HepG2 (cell line): ENCODE data around the gene VILL. TPM values are rescaled to one million over a fixed set of nuclear protein-coding genes. Genes with fewer than 3 reads are reported as not detected.

Source experiments
- ATAC-seq: fragments of 200-7000 bp; cut with Tn5 transposase; 3 replicates; pipeline ENCODE4 v1.9.1; 2020; ENCODE audit warnings: mild to moderate bottlenecking, moderate library complexity
- BruUV-seq: library from RNA; stranded (reverse); fragments of 400-500 nt; replicated peaks from 2 replicates; lab custom pipeline; 2021; lab: Mats Ljungman, UMichigan
- CTCF ChIA-PET: fragments of 300-600 bp; formaldehyde crosslinking; extraction: SDS; loops from one replicate; lab custom pipeline; 2021; ENCODE audit warnings: low total read pairs, inconsistent platforms, low intra/inter-chr PET ratio; lab: Yijun Ruan, JAX
- POLR2A ChIA-PET: fragments of 350-600 bp; sonication (Branson Sonifier 250); formaldehyde crosslinking; loops from one replicate; lab custom pipeline; 2020; ENCODE audit warnings: antibody characterized with exemption, inconsistent platforms; lab: Yijun Ruan, JAX
- DNase-seq: peaks from one replicate; pipeline ENCODE4 v3.0.0-alpha.2; 2015; ENCODE audit warnings: low spot score
- FAIRE-seq: peaks from 3 replicates; lab custom pipeline; 2011; peaks lifted over from hg19 to GRCh38; lab: Jason Lieb, UNC
- H2AFZ ChIP-seq: one replicate; pipeline ENCODE4 v1.6.1; 2011; ENCODE audit warnings: low read length, inconsistent platforms
- H3K27ac ChIP-seq: fragments of 300-600 bp; 3 replicates; pipeline ENCODE4 v1.8.0; 2011; ENCODE audit warnings: mixed run types, mild to moderate bottlenecking, mixed read lengths, low read length, inconsistent platforms; ENCODE audit not compliant: insufficient read depth; ENCODE audit errors: extremely low read length
- H3K27me3 ChIP-seq, 2 experiments: fragments of 200-600 bp in 1 of 2; 2 replicates in 1 of 2; 3 replicates in 1 of 2; pipeline versions ENCODE4 v1.6.0 to v1.8.0; 2011; ENCODE audit warnings: low read length in 2 of 2, mild to moderate bottlenecking in 2 of 2, moderate library complexity in 2 of 2, inconsistent platforms in 1 of 2; ENCODE audit not compliant: insufficient read depth in 2 of 2, control insufficient read depth in 1 of 2
- H3K36me3 ChIP-seq, 2 experiments: fragments of 200-600 bp in 1 of 2; replicated peaks in 1 of 2; 2 replicates in 1 of 2; 3 replicates in 1 of 2; pipeline versions ENCODE4 v1.5.1 to v1.8.0; 2011; ENCODE audit warnings: low read length in 2 of 2, inconsistent platforms in 1 of 2; ENCODE audit not compliant: insufficient read depth in 2 of 2, control insufficient read depth in 1 of 2
- H3K4me1 ChIP-seq: 2 replicates; pipeline ENCODE4 v1.5.1; 2012; ENCODE audit warnings: low read length, inconsistent platforms; ENCODE audit not compliant: insufficient read depth
- H3K4me2 ChIP-seq: 2 replicates; pipeline ENCODE4 v1.6.0; 2011; ENCODE audit warnings: low read depth, low read length, inconsistent platforms
- H3K4me3 ChIP-seq, 3 experiments: fragments of 200-600 bp in 1 of 3; sonication (generic), shearing (Covaris generic) in 1 of 3; replicated peaks in 1 of 3; 2 replicates each; pipeline ENCODE4 v1.5.1; 2011 to 2016; ENCODE audit warnings: low read length in 3 of 3, inconsistent platforms in 2 of 3, low read depth in 2 of 3, mild to moderate bottlenecking in 2 of 3, control low read depth in 1 of 3, mixed read lengths in 1 of 3; ENCODE audit not compliant: insufficient read depth in 1 of 3
- H3K79me2 ChIP-seq: one replicate; pipeline ENCODE4 v1.6.1; 2011; ENCODE audit warnings: low read length, inconsistent platforms; ENCODE audit not compliant: insufficient read depth
- H3K9ac ChIP-seq: 2 replicates; pipeline ENCODE4 v1.6.0; 2011; ENCODE audit warnings: mild to moderate bottlenecking, low read depth, low read length, inconsistent platforms; ENCODE audit not compliant: insufficient read depth
- H3K9me3 ChIP-seq: 2 replicates; pipeline ENCODE4 v1.5.1; 2012; ENCODE audit warnings: mild to moderate bottlenecking, low read length
- H4K20me1 ChIP-seq: 2 replicates; pipeline ENCODE4 v1.6.0; 2011; ENCODE audit warnings: inconsistent platforms, mild to moderate bottlenecking, low read length, moderate library complexity; ENCODE audit not compliant: insufficient read depth
- GLI4 ChIP-seq: sonication (generic); formaldehyde crosslinking; IDR thresholded peaks from 2 replicates; pipeline ENCODE4 v1.5.1; 2020; ENCODE audit warnings: missing genetic modification reagents, mild to moderate bottlenecking, moderate library complexity, borderline replicate concordance
- TOE1 ChIP-seq: sonication (generic); formaldehyde crosslinking; IDR thresholded peaks from 2 replicates; pipeline ENCODE4 v1.4.0; 2020; ENCODE audit warnings: mild to moderate bottlenecking, missing genetic modification reagents
- WGBS: methylation state at CpG from one replicate; pipeline ENCODE4 v1.1.6; 2017; ENCODE audit warnings: low lambda C conversion rate; 5-methylcytosine and 5-hydroxymethylcytosine counted together
- in situ Hi-C: cut with HindIII; loops from 2 replicates; pipeline ENCODE4 v1.10.0; 2017; ENCODE audit warnings: low pct_unique_long_range_greater_than_20kb; ENCODE audit not compliant: extremely low pct_ligation_motif_present
- intact Hi-C: fragments of 100-400 bp; cut with micrococcal nuclease; formaldehyde crosslinking; loops from one replicate; pipeline ENCODE4 v1.10.0; 2022; ENCODE audit not compliant: unreplicated experiment
- polyA plus RNA-seq, 8 experiments: library from polyadenylated mRNA; depleted of rRNA in 3 of 8; stranded (reverse) in 7 of 8; unstranded in 1 of 8; fragments of >200 nt; fragmentation: Illumina TruSeq in 4 of 8; extraction: Trizol in 4 of 8; gene quantifications; 2 replicates each; pipeline versions ENCODE4 v1.2.1 to v1.2.3, GENCODE V29; 2011 to 2016; ENCODE audit warnings: low read depth in 4 of 8, missing spikeins in 1 of 8, mixed read lengths in 1 of 8; ENCODE audit not compliant: insufficient read depth in 1 of 8
- total RNA-seq, 5 experiments: library from RNA; depleted of rRNA; stranded (reverse); fragments of >200 nt; fragmentation: Illumina TruSeq; extraction: Trizol; gene quantifications; 2 replicates each; pipeline ENCODE4 v1.2.3, GENCODE V29; 2016; ENCODE audit warnings: low read depth in 1 of 5
- TF ChIP-seq, protein P1 (sequence below): sonication (generic); formaldehyde crosslinking; IDR thresholded peaks from 2 replicates; pipeline ENCODE4 v1.8.1; 2023; ENCODE audit warnings: missing genetic modification reagents, mild to moderate bottlenecking, borderline replicate concordance
- TF ChIP-seq, protein P2 (sequence below): sonication (generic); formaldehyde crosslinking; IDR thresholded peaks from 2 replicates; pipeline ENCODE4 v1.4.0; 2020; ENCODE audit warnings: mild to moderate bottlenecking, missing genetic modification reagents

VILL gene
- total and polyA plus RNA-seq, 2 of the 13 experiments (the other 11 are each of a cell fraction or from before 2014, with no cell fraction given) = 3.2 to 5.3 TPM

DNA sequence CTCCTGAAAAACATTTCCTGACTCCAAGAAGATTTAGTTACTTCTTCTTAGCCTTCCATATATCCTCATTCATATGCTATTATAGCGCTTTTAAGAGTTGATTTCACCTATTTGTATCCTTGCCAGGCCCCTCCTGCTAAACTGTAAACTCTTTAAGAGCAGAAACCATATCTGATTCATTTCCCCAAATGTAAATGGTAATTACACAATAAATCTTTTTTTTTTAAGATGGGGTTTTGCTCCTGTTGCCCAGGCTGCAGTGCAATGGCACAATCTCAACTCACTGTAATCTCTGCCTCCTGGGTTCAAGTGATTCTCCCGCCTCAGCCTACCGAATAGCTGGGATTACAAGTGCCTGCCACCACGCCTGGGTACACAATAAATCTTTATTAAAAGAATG, 52.9 kb downstream of the VILL start:
- TF ChIP-seq TOE1 (CRISPR knock-in tag) = no peak
- no peak for TF ChIP-seq GLI4 (CRISPR knock-in tag)
- TF ChIP-seq, protein P1, sequence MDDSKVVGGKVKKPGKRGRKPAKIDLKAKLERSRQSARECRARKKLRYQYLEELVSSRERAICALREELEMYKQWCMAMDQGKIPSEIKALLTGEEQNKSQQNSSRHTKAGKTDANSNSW (CRISPR knock-in tag) = no peak
- TF ChIP-seq, protein P2, sequence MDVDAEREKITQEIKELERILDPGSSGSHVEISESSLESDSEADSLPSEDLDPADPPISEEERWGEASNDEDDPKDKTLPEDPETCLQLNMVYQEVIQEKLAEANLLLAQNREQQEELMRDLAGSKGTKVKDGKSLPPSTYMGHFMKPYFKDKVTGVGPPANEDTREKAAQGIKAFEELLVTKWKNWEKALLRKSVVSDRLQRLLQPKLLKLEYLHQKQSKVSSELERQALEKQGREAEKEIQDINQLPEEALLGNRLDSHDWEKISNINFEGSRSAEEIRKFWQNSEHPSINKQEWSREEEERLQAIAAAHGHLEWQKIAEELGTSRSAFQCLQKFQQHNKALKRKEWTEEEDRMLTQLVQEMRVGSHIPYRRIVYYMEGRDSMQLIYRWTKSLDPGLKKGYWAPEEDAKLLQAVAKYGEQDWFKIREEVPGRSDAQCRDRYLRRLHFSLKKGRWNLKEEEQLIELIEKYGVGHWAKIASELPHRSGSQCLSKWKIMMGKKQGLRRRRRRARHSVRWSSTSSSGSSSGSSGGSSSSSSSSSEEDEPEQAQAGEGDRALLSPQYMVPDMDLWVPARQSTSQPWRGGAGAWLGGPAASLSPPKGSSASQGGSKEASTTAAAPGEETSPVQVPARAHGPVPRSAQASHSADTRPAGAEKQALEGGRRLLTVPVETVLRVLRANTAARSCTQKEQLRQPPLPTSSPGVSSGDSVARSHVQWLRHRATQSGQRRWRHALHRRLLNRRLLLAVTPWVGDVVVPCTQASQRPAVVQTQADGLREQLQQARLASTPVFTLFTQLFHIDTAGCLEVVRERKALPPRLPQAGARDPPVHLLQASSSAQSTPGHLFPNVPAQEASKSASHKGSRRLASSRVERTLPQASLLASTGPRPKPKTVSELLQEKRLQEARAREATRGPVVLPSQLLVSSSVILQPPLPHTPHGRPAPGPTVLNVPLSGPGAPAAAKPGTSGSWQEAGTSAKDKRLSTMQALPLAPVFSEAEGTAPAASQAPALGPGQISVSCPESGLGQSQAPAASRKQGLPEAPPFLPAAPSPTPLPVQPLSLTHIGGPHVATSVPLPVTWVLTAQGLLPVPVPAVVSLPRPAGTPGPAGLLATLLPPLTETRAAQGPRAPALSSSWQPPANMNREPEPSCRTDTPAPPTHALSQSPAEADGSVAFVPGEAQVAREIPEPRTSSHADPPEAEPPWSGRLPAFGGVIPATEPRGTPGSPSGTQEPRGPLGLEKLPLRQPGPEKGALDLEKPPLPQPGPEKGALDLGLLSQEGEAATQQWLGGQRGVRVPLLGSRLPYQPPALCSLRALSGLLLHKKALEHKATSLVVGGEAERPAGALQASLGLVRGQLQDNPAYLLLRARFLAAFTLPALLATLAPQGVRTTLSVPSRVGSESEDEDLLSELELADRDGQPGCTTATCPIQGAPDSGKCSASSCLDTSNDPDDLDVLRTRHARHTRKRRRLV (CRISPR knock-in tag) = no peak
- Histone ChIP-seq H3K4me1 (no peaks in the 10 kb centered on the region), H3K4me2 (no peak overlapping the region), H3K27me3 (peaks cover 3 to 27% of the 10 kb centered on the region in 2 experiments; a peak in 3 of 5 replicates), H4K20me1 (no peaks in the 10 kb centered on the region), H3K9me3 (no peaks in the 10 kb centered on the region), H3K79me2 (no peaks in the 10 kb centered on the region), H3K4me3 (no peak overlapping the region), H2AFZ (no peak overlapping the region), H3K27ac (no peak overlapping the region), H3K36me3 (no peaks in the 10 kb centered on the region), H3K9ac (no peak overlapping the region)
- DNase-seq (no peak), FAIRE-seq (no peak), ATAC-seq (no peak)
- ChIA-PET POLR2A (no interaction called here), CTCF (no interaction called here)
- WGBS = 24% methylated on average over 4 of the region's 4 CpGs
- intact Hi-C loops = no loop called here
- BruUV-seq = no TSS peak
- in situ Hi-C loops = no loop called here
